GM19397 (cell line): ENCODE data around the gene VPS29.
"Not testable (repeated sequence)": the region's sequence is repeated elsewhere in the genome, so short reads cannot be mapped to it uniquely, and the experiment has no call there.

Experiments used
- ATAC-seq: cut with Tn5 transposase; IDR thresholded peaks from one replicate; pipeline ENCODE4 v1.9.1; 2021; ENCODE audit warnings: mild to moderate bottlenecking, moderate library complexity; ENCODE audit not compliant: unreplicated experiment

VPS29 gene

DNA sequence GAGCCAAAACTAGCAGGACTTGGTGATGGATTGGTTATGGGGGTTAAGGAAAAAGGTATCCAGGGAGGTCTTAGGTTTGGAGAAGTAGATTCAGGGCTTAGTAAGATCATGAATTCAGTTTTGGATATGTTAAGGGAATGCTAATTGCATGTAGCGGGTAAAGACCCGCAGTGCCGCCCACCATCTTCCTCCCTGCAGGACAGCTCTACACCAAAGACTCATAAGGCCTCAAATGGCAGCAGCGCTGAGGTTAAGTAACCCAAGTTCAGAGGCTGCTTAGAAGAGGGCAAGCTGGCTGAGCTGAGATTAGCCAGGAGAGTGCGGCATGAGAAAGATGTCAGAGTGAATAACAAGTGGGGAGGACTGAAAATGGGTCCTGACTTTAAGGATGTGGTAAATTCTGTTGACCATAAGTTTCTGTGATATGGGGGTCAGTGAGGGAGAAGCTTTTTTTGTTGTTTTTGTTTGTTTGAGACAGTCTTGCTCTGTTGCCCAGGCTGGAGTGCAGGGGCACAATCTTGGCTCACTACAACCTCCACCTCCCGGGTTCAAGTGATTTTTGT, 26.4 kb upstream of the VPS29 start:
- no peak for ATAC-seq

DNA sequence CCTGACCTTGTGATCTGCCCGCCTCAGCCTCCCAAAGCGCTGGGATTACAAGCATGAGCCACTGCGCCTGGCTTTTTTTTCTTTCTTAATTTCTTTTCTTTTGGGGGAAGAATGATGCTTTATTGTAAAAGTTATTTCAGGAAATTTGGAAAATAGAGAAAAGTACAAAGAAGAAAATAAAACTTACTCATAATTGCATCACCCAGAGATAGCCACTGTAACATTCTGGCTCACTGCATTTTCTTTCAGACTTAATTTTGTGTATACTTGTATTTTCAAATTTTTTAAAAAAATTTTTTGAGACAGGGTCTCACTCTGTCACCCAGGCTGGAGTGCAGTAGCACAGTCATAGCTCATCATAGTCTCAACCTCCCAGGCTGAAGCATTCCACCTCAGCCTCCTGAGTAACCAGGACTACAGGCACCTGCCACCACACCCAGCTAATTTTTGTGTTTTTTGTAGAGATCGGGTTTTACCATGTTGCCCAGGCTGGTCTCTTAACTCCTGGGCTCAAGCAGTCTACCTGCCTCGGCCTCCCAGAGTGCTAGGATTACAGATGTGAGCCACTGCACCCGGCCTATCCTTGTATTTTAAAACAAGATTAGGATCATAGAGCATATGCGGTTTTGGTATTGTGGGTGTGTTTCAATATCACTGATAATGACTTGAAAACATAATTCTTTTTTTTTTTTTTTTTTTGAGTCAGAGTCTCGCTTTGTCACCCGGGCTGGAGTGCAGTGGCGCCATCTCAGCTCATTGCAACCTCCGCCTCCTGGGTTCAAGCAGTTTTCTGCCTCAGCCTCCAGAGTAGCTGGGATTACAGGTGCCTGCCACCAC, 19.2 kb upstream of the VPS29 start:
- ATAC-seq = not testable (repeated sequence)

DNA sequence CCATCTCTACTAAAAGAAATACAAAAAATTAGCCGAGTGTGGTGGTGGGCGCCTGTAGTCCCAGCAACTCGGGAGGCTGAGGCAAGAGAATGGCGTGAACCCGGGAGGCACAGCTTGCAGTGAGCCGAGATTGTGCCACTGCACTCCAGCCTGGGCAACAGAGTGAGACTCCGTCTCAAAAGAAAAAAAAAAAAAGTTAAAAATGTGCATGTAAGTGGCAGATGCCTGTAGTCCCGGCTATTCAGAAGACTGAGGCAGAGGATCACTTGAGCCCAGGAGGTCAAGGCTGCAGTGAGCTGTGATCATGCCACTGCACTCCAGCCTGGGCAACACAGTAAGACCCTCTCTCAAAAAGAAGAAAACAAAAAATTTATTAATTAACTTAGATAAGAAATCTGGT, 16.1 kb upstream of the VPS29 start:
- ATAC-seq = not testable (repeated sequence)

DNA sequence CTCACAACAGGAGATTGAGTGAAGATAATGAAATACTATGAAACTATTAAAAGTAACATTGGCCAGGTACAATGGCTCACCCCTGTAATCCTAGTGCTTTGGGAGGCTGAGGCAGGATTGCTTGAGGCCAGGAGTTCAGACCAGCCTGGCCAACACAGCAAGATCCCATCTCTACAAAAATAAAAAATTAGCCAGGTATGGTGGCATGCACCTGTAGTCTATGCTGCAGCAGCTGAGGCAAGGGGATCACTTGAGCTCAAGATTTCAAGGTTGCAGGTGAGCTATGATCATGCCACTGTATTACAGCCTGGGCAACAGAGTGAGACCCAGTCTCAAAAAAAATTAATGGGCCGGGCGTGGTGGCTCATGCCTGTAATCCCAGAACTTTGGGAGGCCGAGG, 15.1 kb upstream of the VPS29 start:
- no peak for ATAC-seq

DNA sequence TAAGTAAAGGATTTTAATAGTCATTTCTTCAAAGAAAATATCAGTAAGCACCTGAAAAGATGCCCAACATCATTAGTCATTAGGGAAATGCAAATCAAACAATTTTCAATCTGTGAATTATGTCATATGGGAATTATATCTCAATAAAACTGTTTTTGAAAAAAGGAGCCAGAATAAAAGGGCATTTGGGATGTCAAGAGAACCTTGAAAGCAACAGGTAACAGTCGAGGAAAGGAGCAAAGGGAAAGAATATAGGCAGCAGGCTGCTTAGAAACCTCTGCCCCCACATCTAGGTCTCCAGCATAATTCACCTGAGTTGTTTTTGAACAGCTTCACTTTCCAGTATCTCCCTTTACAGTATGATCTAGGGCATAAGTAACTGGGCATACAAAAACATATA, 12.5 kb upstream of the VPS29 start:
- no peak for ATAC-seq

DNA sequence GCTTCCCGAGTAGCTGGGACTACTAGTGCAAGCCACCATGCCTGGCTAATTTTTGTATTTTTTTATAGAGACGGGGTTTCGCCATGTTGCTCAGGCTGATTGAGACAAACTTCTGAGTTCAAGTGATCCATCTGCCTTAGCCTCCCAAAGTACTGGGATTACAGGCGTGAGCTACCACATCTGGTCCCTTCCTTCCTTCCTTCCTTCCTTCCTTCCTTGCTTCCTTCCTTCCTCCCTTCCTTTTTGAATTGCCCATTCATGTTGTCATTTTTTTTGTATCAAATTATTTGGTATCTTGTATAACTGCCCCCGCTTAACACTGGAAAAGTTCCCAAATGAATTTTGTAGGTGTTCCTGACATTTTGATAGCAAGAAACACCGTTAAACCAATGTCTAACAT, 11.9 kb upstream of the VPS29 start:
- no peak for ATAC-seq

DNA sequence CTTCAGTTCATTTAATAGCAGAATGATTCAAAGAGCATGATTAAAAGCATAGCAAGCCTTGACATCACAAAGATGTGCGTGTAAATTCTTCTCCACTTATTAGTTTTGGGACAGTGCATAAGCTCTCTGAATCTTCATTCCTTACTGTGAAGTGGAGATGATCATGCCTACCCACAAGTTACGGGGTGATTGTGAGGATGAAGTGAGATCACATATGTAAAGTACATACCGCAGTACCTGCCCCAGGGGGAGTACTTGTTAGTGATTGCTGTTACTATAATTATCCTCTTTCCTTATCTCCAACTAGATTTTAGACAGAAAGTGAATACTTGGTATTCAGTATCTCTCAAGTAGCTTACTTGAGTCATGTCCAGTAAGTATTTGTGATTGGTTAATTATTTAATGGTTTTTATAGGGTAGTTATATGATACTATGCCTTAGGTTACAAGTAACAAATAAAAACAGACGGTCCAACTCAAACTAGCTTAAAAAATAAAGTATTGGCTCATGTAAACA, 6.2 kb upstream of the VPS29 start:
- ATAC-seq = no peak

DNA sequence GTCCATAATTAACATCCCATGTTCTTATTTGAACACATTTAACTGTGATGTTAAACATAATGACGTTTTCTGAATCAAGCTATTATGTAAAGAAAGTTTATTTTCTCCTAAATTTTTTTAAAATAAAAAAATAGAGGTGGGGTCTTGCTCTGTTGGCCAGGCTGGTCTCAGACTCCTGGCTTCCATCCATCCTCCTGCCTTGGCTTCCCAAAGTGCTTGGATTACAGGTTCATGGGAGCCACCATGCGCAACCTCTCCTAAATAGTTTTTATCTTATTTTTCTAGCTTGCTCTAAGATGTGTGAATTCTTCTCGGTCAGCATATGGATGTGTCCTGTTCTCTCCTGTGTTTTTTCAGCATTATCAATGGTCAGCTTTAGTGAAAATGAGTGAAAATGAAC, 3.4 kb upstream of the VPS29 start:
- ATAC-seq = no peak

DNA sequence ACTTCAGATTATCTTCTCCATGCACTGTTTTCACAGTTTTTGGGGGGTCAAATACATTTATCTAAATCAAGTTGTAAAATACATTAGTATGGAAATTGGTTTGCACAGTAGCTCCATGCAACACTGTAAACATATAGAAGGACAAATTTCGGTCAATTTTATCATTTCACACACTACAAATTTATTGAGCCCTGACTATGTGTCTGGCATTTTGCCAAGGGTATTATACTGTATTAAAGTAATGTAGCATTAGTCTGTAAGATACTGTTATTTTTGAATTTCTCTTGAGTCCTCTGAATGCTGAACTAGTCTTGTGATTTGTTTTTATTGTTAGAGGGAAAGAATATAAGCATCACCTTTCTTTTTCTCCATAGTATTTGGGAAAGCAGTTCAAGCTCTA, 1.5 kb upstream of the VPS29 start:
- no peak for ATAC-seq

DNA sequence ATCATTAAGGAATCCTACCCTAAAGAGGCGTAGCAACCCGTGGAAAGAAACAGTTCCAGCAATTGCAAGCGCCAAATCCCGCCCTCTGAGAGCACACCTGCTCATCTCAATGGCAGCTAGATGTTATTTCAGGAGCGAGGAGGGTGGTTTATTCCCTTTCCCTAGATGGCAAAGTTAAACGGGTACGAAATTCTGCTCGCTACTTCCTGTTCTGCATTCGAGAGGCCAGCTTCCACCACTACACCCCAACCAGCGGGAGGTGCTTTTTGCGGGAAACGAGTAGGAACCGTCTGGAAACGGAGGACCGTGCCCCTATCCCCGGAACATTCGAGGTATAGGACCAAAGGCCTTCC, 536 bp downstream of the VPS29 start:
- no peak for ATAC-seq

DNA sequence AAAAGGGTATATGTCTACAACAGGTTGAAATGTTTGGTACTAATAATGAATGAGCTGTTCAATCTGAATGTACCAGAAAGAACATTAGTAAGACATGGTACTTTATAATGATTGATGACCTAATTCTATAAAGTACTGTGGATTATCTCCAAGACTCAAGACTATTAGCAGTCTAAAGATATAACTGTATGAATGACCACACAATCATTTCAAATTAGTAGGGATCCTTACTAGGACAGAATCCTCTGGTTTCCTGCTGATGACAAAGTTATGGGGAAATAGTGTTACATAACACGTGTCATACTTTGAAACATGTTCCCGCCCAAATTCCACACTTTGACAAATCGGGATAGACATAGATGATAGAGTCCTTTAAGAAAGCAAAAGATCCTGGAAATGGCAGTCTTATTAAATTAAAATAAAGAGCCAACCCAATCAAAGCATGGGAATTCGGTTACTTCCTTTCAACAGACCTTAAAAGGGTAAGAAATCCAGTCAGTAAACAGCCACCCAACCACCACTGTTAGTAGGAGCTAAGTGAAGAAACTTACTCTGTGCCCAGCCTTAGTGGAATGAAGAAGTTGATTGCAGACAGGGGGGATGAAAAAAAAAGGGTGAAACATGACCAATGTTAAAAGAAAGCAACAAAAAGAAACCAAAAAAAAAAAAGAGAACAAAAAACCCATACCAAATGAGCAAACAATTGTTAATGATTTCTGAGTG, 2.8 kb downstream of the VPS29 start:
- ATAC-seq = no peak

DNA sequence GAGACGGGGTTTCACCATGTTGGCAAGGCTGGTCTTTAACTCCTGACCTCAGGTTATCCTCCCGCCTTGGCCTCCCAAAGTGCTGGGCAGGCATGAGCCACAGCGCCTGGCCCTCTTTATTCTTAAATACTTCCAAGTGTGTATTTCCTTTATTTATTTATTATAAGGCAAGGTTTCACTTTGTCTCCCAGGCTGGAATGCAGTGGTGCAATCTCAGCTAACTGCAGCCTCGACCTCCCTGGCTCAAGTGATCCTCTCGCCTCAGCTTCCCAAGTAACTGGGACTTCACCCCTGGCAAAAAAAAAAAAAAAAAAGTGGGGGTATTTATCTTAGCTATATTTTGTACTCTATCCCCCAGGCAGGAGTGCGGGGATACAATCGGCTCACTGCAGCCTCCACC, 26.5 kb downstream of the VPS29 start:
- ATAC-seq = no peak

DNA sequence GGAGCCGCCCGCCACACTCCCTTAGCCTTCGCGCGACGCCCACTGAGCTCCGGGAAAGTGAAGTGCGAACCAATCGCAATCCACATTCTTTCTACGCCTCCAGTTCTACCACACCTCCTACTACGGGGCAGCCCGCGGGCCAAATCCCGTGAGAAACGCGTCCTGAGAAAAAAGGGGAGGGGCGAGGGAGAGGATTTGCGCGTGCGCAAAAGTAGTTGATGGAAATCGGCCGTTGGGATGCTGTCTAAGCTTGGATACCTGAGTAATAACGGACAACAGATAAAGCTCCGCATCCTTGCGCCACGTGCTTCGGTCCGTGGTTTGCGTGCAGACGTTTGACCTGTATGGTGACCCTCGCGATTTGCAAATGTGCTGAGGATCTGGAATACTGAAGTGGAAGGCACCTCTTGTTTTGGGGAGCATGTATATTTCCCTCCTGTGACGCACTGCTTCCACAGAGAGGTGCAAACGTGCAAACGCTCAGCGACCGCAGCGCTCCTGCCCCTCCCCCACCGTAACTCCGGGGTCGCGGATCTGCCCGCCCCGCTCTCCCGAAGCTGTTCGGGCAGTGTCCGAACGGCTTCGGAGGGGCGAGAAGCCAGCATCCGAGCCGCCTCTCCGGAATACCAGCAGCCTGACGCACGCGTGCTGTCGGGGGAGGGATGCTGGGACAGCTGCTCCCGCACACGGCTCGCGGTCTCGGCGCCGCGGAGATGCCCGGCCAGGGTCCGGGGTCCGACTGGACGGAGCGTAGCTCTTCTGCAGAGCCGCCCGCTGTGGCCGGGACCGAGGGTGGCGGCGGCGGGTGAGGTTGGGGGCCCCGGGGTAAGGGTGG, 33.5 kb downstream of the VPS29 start, which contains the start of the genes FAM216A and GPN3:
FAM216A (plus strand) TSS at position 632 of the 835 bp plus-strand sequence; CDS start at position 663, 31 bp downstream.
GPN3 (minus strand) TSS at position 44 of the 835 bp plus-strand sequence. CDS start 54 bp downstream, outside the sequence.
- peak; percentile 66 for ATAC-seq

DNA sequence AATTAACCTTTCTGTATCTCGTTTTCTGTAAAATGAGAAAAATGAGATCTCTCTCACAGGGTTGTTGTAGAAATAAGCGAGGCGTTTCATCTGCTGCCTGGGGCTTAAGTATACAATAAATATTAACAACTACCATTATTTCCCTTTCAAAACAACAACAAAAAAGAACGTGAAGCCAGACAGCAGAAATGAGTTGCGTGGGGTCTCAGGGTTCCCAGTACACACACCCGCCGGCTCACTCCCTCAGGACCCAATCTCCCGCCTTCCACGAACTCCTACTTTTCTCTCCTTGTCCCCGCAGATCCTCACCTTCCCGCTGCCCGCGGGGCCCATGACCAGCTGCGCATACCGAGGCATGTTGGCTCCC, 34.1 kb downstream of the VPS29 start:
- no peak for ATAC-seq

DNA sequence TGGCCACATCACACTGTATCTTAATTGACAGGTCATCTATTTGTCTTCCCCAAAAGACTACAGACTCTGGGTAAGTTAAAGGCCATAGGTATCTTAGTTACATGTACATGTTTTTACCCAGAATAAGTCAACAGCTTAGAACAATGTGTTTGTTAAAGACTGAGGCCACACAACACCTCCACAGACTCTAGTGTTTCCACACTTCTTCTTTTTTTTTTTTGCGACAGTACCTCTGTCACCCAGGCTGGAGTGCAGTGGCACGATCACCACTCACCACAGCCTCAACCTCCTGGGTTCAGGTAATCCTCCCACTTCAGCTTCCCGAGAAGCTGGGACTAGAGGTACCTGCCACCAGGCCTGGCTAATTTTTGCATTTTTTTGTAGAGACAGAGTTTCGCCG, 35.1 kb downstream of the VPS29 start:
- ATAC-seq = no peak

DNA sequence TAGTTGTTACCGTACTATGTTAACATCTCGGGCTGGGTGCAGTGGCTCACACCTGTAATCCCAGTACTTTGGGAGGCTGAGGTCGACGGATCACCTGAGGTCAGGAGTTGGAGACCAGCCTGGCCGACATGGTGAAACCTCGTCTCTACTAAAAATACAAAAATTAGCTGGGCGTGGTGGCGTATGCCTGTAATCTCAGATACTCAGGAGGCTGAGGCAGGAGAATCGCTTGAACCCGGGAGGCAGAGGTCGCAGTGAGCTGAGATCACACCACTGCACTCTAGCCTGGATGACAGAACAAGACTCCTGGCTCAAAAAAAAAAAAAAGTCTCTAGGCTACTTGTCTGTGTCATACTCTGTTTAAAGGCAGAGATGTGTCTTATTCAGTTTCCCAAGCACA, 36.1 kb downstream of the VPS29 start:
- ATAC-seq = not testable (repeated sequence)

DNA sequence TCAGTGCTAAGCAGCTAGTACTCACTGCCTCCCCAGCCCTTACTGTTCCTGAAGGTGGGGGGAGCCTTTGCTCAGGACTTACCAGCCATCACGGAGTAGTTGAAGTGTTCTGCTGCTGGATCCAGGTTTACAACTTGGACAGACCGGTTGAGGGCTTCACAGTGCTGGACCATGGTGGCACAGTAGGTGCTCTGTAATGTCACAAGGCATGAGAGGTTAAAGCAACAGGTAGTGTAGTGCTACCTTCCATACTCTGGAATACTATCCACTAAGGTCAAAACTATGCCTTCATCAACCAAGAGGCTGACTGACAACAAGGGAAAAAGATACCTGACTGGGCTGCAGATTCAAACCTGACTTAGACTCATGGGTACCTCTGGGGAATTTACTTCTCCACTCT, 36.9 kb downstream of the VPS29 start:
- no peak for ATAC-seq

DNA sequence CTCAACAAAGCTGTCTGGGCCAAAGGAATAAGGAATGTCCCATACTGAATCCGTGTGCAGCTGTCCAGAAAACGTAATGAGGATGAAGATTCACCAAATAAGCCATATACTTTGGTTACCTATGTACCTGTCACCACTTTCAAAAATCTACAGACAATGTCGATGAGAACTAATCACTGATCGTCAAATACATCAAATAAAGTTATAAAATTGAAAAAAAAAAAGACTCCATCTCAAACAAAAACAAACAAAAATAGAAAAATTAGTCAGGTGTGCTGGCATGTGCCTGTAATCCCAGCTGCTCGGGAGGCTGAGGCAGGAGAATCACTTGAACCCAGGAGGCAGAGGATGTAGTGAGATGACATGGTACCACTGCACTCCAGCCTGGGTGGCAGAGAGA, 40.7 kb downstream of the VPS29 start:
- not testable (repeated sequence) for ATAC-seq

DNA sequence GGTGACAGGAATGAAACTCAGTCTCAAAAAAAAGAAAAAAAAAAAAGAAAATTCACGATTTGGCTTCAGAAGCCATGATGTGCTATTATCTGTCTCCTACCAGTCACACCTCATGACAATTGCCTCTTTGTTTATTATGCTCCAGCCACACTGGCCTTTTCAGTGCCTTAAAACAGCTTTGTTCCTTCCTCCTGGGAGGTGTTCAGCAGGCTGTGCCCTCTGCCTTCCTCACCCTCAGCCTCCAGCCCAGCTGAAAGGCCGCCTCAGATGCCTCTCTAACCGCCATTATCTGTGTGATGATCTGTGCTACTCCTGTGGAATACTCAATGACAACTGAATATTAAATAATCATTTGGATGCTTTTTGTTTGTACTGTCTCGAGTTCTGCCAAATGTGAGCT, 43.2 kb downstream of the VPS29 start:
- no peak for ATAC-seq

DNA sequence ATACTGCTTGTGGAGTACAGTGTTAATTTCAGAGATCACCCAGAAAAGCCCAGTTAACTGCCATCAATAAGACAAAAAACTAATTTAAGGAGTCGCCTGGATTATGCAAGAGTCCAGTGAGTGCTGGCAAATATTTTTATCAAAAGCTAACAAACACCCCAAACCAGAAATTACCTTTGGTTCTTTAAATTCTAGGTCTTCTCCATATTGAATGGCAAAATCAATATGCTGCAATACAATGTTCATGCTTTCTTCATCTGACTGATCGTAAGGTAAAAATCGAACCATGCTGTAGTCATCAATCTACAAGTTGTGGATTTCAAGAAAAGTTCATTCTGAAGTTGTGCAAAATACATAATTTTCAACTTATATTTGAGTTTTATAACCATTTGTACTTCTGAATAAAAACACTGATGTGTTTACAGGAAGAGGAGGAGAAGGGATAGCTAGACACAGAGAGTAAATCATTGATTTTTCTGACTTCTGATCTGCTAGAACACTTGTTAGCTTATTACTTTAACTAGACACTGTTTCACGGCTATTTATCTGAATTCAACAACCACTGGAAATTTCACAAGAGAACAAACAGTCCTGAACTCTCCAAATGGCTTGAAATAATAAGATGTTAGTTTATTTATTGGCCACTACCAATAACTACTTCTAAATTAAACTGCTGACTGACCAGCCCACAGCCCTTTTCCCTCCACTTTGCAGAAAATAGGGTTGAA, 48.2 kb downstream of the VPS29 start:
- no peak for ATAC-seq
